Measurements from ENCODE around the gene OCA2. TPM values are rescaled to one million over a fixed set of nuclear protein-coding genes. Genes with fewer than 3 reads are reported as not detected.

The OCA2 gene
- total and polyA plus RNA-seq, 7 donors = 0.36 to 0.41 TPM; not detected in 5

DNA sequence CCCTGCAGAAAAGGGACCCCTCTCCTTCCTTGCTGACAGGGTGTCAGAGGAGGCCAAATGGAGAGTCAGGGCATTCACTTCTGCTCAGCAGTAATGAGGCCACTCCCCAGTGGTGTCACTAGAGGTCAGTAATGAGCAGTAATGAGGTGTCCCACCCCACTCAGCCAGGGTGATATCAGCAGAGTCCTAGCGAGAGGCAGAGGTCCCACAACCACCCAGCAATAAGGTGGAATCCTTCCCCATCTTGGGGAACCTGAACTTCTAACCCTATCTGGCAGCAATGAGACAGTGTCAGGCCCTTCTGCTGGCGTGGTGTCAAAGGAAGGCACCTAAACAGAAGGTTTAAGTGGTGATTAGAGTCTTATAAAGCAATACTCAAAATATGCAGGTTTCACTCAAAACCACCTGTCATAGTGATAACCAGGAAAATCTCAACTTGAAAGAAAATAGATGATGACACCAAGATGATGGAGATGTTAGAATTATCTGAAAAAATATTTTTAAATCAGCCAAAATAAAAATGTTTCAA lies 12.9 kb downstream of the OCA2 start:
- intact Hi-C loops (cut with DNase I) = no loop called here
- no peak for DNase-seq
- no peak overlapping the region for H3K27ac ChIP-seq
- WGBS, 2 donors = 16 to 24% methylated on average over 2 of the region's 2 CpGs
- peaks cover 0 to 4% (median 1%) of the 10 kb centered on the region in 4 donors for H3K9me3 ChIP-seq
- H3K4me1 ChIP-seq = no peaks in the 10 kb centered on the region
- no peak overlapping the region for H3K4me3 ChIP-seq
- H3K36me3 ChIP-seq = no peaks in the 10 kb centered on the region
- peaks cover 0 to 11% (median 0%) of the 10 kb centered on the region in 3 donors for H3K27me3 ChIP-seq
- TF ChIP-seq, protein P1, sequence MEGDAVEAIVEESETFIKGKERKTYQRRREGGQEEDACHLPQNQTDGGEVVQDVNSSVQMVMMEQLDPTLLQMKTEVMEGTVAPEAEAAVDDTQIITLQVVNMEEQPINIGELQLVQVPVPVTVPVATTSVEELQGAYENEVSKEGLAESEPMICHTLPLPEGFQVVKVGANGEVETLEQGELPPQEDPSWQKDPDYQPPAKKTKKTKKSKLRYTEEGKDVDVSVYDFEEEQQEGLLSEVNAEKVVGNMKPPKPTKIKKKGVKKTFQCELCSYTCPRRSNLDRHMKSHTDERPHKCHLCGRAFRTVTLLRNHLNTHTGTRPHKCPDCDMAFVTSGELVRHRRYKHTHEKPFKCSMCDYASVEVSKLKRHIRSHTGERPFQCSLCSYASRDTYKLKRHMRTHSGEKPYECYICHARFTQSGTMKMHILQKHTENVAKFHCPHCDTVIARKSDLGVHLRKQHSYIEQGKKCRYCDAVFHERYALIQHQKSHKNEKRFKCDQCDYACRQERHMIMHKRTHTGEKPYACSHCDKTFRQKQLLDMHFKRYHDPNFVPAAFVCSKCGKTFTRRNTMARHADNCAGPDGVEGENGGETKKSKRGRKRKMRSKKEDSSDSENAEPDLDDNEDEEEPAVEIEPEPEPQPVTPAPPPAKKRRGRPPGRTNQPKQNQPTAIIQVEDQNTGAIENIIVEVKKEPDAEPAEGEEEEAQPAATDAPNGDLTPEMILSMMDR (IDR thresholded peaks at IDR 0.05) = peak in 2 of 4 experiments; percentile 25 to 42
- no peak for TF ChIP-seq EP300 (IDR thresholded peaks at IDR 0.05)

DNA sequence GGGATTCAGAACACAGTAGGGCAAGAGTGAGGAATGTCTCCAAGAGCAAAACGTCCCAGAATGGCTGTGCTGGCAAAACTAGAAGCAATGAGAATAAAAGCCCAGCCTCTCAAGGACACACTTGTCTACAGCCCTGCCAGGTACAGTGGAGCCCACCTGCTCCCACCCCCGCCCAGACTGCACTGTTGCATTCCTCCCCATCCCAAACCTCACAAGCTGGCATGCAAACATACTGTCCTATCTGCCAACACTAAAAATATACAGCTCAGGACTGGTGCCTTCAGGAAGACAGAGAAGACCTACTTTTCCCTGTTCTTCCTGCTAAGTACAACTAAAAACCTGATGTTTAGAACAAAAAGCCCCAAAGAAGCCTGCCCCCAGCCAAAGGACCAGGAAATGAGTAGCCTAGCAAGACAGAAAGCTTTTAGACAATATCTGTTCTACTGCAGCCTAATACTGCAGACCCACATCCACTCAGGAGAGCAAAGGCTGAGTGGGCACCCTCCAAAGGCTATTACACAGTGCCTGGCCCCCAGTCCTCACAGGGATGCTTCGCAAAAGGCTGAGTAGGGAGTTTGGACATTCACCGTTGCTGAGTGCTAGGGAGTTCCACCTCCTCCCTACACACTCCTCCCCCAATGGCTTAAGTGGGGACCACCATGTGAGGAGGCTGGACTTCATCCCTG lies 13.5 kb downstream of the OCA2 start:
- TF ChIP-seq POLR2A (IDR thresholded peaks at IDR 0.05) (no peak), POLR2AphosphoS5 (IDR thresholded peaks at IDR 0.05) (no peak), EP300 (IDR thresholded peaks at IDR 0.05) (no peak)
- TF ChIP-seq, protein P1 (IDR thresholded peaks at IDR 0.05) = no peak
- intact Hi-C loops (cut with DNase I) = no loop called here

DNA sequence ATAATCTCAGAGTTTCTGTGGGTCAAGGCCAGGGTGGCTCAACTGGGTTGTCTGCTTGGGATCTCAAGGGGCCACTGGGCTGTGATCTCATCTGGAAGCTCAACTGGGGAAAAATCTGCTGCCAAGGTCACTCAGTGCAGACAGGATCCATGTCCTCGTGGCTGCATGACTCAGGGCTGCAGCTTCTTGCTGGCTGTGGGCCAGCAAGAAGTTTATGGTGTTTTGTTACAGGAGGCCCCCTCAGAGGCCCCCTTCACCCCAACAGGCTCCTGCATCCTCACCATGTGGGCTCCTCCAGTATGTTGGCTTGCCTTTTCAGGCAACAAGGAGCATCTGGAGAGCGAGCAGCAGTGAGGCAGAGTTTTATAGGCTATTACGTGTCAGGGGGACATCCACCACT lies 14.6 kb downstream of the OCA2 start:
- Histone ChIP-seq H3K4me3 (no peak overlapping the region), H3K27me3 (peaks cover 0 to 11% (median 0%) of the 10 kb centered on the region in 3 donors), H3K27ac (no peak overlapping the region), H3K9me3 (peaks cover 0 to 4% (median 0%) of the 10 kb centered on the region in 4 donors), H3K4me1 (no peaks in the 10 kb centered on the region), H3K36me3 (no peaks in the 10 kb centered on the region)
- WGBS, 2 donors = 68 to 75% methylated on average over 3 of the region's 3 CpGs
- intact Hi-C loops (cut with DNase I) = no loop called here
- DNase-seq = no peak
- TF ChIP-seq POLR2AphosphoS5 (IDR thresholded peaks at IDR 0.05) (no peak), EP300 (IDR thresholded peaks at IDR 0.05) (no peak), POLR2A (IDR thresholded peaks at IDR 0.05) (no peak)
- TF ChIP-seq, protein P1 (IDR thresholded peaks at IDR 0.05) = no peak

More for the DNA sequence above, 13.5 kb downstream of the OCA2 start:
- H3K4me3 ChIP-seq = no peak overlapping the region
- 82% methylated on average over 4 of the region's 4 CpGs for WGBS, 2 donors
- H3K9me3 ChIP-seq = peaks cover 0 to 4% (median 0%) of the 10 kb centered on the region in 4 donors
- no peak for DNase-seq
- no peaks in the 10 kb centered on the region for H3K4me1 ChIP-seq
- H3K36me3 ChIP-seq = no peaks in the 10 kb centered on the region
- no peak overlapping the region for H3K27ac ChIP-seq
- H3K27me3 ChIP-seq = peaks cover 0 to 11% (median 0%) of the 10 kb centered on the region in 3 donors

DNA sequence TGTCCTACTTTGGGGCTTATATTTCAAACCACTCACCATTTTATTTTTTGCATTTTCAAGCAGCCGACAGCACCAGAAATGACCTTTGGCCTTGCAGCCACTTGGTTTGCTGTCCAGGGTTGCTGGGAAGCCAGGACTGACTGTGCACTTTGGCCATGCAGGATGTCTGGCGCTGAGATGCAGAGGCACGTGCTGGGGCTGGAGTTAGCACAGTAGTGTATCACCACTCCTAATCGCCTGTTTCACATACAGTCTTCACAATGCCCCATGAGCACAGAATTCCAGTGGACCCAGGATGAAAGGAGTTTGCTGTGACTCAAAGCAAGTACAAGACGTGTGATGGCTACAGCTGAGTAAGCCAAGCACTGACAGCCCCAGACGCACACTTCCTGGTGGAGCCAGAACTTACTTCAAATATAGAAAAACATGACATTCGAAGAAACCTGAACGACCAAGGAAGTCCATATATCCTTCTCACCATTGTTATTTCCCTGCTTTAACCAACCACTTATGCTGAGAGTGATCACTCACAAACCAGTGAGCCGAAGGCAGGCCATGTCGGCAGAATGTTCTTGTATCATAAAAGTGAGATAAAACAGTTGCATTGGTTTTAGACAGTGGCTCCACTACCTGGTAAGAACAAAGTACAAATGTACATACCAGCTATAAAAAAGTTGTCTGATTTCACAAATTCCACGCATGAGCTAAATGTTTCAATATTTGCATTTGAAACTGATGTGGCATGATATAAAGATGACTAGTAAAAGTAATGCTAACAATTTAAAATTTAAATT lies 16.0 kb downstream of the OCA2 start:
- intact Hi-C loops (cut with DNase I) = no loop called here
- peaks cover 0 to 4% (median 0%) of the 10 kb centered on the region in 4 donors for H3K9me3 ChIP-seq
- no peaks in the 10 kb centered on the region for H3K4me1 ChIP-seq
- peaks cover 0 to 11% (median 0%) of the 10 kb centered on the region in 3 donors for H3K27me3 ChIP-seq
- WGBS, 2 donors = 16 to 55% methylated on average over 11 of the region's 11 CpGs
- H3K36me3 ChIP-seq = no peaks in the 10 kb centered on the region
- TF ChIP-seq, protein P1 (IDR thresholded peaks at IDR 0.05) = no peak
- TF ChIP-seq POLR2A (IDR thresholded peaks at IDR 0.05) (no peak), POLR2AphosphoS5 (IDR thresholded peaks at IDR 0.05) (no peak)
- DNase-seq = no peak
- no peak overlapping the region for H3K27ac ChIP-seq
- H3K4me3 ChIP-seq = no peak overlapping the region
